Trophoblast cell (in vitro differentiated cells and primary cell): Measurements from ENCODE around the gene GABARAPL2. TPM values are rescaled to one million over a fixed set of nuclear protein-coding genes. Genes with fewer than 3 reads are reported as not detected.

Source experiments
- DNase-seq, 2 donors: peaks; one replicate each; pipeline ENCODE4 v3.0.0-alpha.2; 2016
- H2AFZ ChIP-seq: 2 replicates; pipeline ENCODE4 v1.6.1; 2013; ENCODE audit warnings: low read length, moderate library complexity, mild to moderate bottlenecking; ENCODE audit not compliant: insufficient read depth, poor library complexity
- H2AK5ac ChIP-seq: 2 replicates; pipeline ENCODE4 v1.6.1; 2013; ENCODE audit warnings: mild to moderate bottlenecking, low read length
- H2BK120ac ChIP-seq: 2 replicates; pipeline ENCODE4 v1.6.1; 2013; ENCODE audit warnings: low read length, mild to moderate bottlenecking, moderate library complexity; ENCODE audit not compliant: insufficient read depth, poor library complexity
- H2BK12ac ChIP-seq: 2 replicates; pipeline ENCODE4 v1.6.1; 2013; ENCODE audit warnings: mild to moderate bottlenecking, low read length, moderate library complexity
- H2BK5ac ChIP-seq: 2 replicates; pipeline ENCODE4 v1.6.1; 2013; ENCODE audit warnings: low read length, low read depth, moderate library complexity, mild to moderate bottlenecking; ENCODE audit not compliant: poor library complexity
- H3K14ac ChIP-seq: 2 replicates; pipeline ENCODE4 v1.6.1; 2013; ENCODE audit warnings: mild to moderate bottlenecking, low read length
- H3K18ac ChIP-seq: 2 replicates; pipeline ENCODE4 v1.6.1; 2013; ENCODE audit warnings: mild to moderate bottlenecking, low read length
- H3K23ac ChIP-seq: 2 replicates; pipeline ENCODE4 v1.6.1; 2013; ENCODE audit warnings: low read length
- H3K27ac ChIP-seq: 2 replicates; pipeline ENCODE4 v1.5.1; 2013; ENCODE audit warnings: low read depth, mild to moderate bottlenecking, inconsistent platforms, low read length, moderate library complexity
- H3K27me3 ChIP-seq: 2 replicates; pipeline ENCODE4 v1.6.1; 2013; ENCODE audit warnings: inconsistent platforms, mild to moderate bottlenecking, low read length, moderate library complexity; ENCODE audit not compliant: insufficient read depth
- H3K36me3 ChIP-seq, 2 experiments: 1 replicate in 1 of 2; 2 replicates in 1 of 2; pipeline ENCODE4 v1.6.1; 2013; ENCODE audit warnings: low read length in 2 of 2, mild to moderate bottlenecking in 2 of 2, moderate library complexity in 1 of 2; ENCODE audit not compliant: insufficient read depth in 2 of 2, control insufficient read depth in 1 of 2
- H3K4ac ChIP-seq: 2 replicates; pipeline ENCODE4 v1.6.1; 2013; ENCODE audit warnings: low read depth, mild to moderate bottlenecking, low read length, moderate library complexity
- H3K4me1 ChIP-seq, 2 experiments: 1 replicate in 1 of 2; 2 replicates in 1 of 2; pipeline ENCODE4 v1.6.1; 2013; ENCODE audit warnings: low read length in 2 of 2, mild to moderate bottlenecking in 2 of 2, moderate library complexity in 1 of 2; ENCODE audit not compliant: insufficient read depth in 2 of 2, control insufficient read depth in 1 of 2
- H3K4me2 ChIP-seq: 2 replicates; pipeline ENCODE4 v1.6.1; 2013; ENCODE audit warnings: inconsistent platforms, mild to moderate bottlenecking, low read length, moderate library complexity
- H3K4me3 ChIP-seq: 2 replicates; pipeline ENCODE4 v1.5.1; 2013; ENCODE audit warnings: mild to moderate bottlenecking, low read depth, low read length, inconsistent platforms
- H3K79me1 ChIP-seq: one replicate; pipeline ENCODE4 v1.6.1; 2013; ENCODE audit warnings: low read length
- H3K79me2 ChIP-seq: 2 replicates; pipeline ENCODE4 v1.6.1; 2013; ENCODE audit warnings: low read length, mild to moderate bottlenecking; ENCODE audit not compliant: control insufficient read depth, insufficient read depth, poor library complexity
- H3K9ac ChIP-seq: 2 replicates; pipeline ENCODE4 v1.6.1; 2013; ENCODE audit warnings: mild to moderate bottlenecking, low read length
- H3K9me3 ChIP-seq: 2 replicates; pipeline ENCODE4 v1.6.1; 2013; ENCODE audit warnings: low read depth, mild to moderate bottlenecking, control low read depth, inconsistent platforms, low read length; ENCODE audit not compliant: insufficient read depth
- H4K12ac ChIP-seq: 2 replicates; pipeline ENCODE4 v1.6.1; 2013; ENCODE audit warnings: low read depth, mild to moderate bottlenecking, low read length, moderate library complexity
- H4K8ac ChIP-seq: 2 replicates; pipeline ENCODE4 v1.6.1; 2013; ENCODE audit warnings: low read depth, mild to moderate bottlenecking, low read length, moderate library complexity
- H4K91ac ChIP-seq: one replicate; pipeline ENCODE4 v1.6.1; 2013; ENCODE audit warnings: low read depth, mild to moderate bottlenecking, low read length, moderate library complexity
- WGBS: extraction: QIAGEN DNeasy Blood & Tissue Kit; methylation state at CpG from one replicate; pipeline ENCODE4 v1.1.7; 2013; ENCODE audit warnings: missing lambda C conversion rate; ENCODE audit not compliant: insufficient read length, insufficient coverage; ENCODE audit errors: extremely low coverage; 5-methylcytosine and 5-hydroxymethylcytosine counted together
- polyA plus RNA-seq: library from polyadenylated mRNA; stranded (reverse); fragments of 200-250 nt; gene quantifications from 2 replicates; pipeline ENCODE4 v1.2.3, GENCODE V29; 2013

GABARAPL2 gene
- polyA plus RNA-seq, result 79.2 and 79.9 TPM in 2 replicates

- H2AK5ac ChIP-seq, result peak within 1 kb of the TSS; percentile 42
- peak within 1 kb of the TSS; percentile 65 for H2BK120ac ChIP-seq
- H3K18ac ChIP-seq, result peak within 1 kb of the TSS; percentile 85
- H4K12ac ChIP-seq, result peak within 1 kb of the TSS; percentile 54
- H3K4me3 ChIP-seq, result peak within 1 kb of the TSS; percentile 100
- H3K79me2 ChIP-seq, result peaks cover 8% of the 10 kb centered on the region
- peak within 1 kb of the TSS; percentile 83 for H3K14ac ChIP-seq
- H4K91ac ChIP-seq, result peak within 1 kb of the TSS; percentile 86
- peak within 1 kb of the TSS; percentile 95 for H3K4me2 ChIP-seq
- peak within 1 kb of the TSS; percentile 82 for H2BK5ac ChIP-seq
- H2AFZ ChIP-seq, result peak within 1 kb of the TSS; percentile 90
- H3K79me1 ChIP-seq, result peaks cover 7% of the 10 kb centered on the region
- peak within 1 kb of the TSS; percentile 41 for H2BK12ac ChIP-seq
- peak within 1 kb of the TSS; percentile 93 for H3K9ac ChIP-seq
- H3K36me3 ChIP-seq, result peaks cover 16 to 29% of the 10 kb centered on the region in 2 experiments
- H4K8ac ChIP-seq, result peak within 1 kb of the TSS; percentile 85
- H3K9me3 ChIP-seq, result no peaks in the 10 kb centered on the region
- no CpG with 5 or more reads among the region's 69 CpGs for WGBS
- no peak within 1 kb of the TSS for H3K23ac ChIP-seq
- peak within 1 kb of the TSS; percentile 93 for H3K4ac ChIP-seq
- peak within 1 kb of the TSS; percentile 32 for H3K27ac ChIP-seq
- no peaks in the 10 kb centered on the region for H3K27me3 ChIP-seq
- DNase-seq, result peak; percentile 89 to 92
- peaks cover 7 to 11% of the 10 kb centered on the region in 2 experiments for H3K4me1 ChIP-seq
Observed at GRCh38 chr16:75566040-75566757, at the start of gene GABARAPL2. Gene GABARAPL2, plus strand, starts transcription at chr16:75566379. Its CDS starts 108 bp downstream, at chr16:75566487.

GRCh38 chr16:75519175-75519574 is 47.0 kb upstream of the GABARAPL2 start:
- H3K36me3 ChIP-seq, result no peaks in the 10 kb centered on the region

GRCh38 chr16:75526032-75526790 is 40.0 kb upstream of the GABARAPL2 start:
- Histone ChIP-seq H2BK120ac (no peak overlapping the region), H2BK12ac (no peak overlapping the region), H2AFZ (no peak overlapping the region), H3K9ac (no peak overlapping the region), H3K4me2 (no peak overlapping the region), H3K4ac (no peak overlapping the region), H3K79me2 (no peaks in the 10 kb centered on the region), H3K9me3 (peaks cover 4% of the 10 kb centered on the region), H2BK5ac (no peak overlapping the region), H3K14ac (no peak overlapping the region), H3K18ac (no peak overlapping the region), H3K4me1 (no peaks in the 10 kb centered on the region), H2AK5ac (no peak overlapping the region), H3K36me3 (no peaks in the 10 kb centered on the region), H3K23ac (no peak overlapping the region), H4K12ac (no peak overlapping the region), H3K4me3 (peak overlapping the region; percentile 25), H4K91ac (no peak overlapping the region), H3K79me1 (no peaks in the 10 kb centered on the region), H4K8ac (no peak overlapping the region), H3K27me3 (no peaks in the 10 kb centered on the region), H3K27ac (no peak overlapping the region)
- no peak for DNase-seq
- no CpG with 5 or more reads among the region's 5 CpGs for WGBS

More at GRCh38 chr16:75519175-75519574, 47.0 kb upstream of the GABARAPL2 start:
- H3K79me1 ChIP-seq, result peaks cover 6% of the 10 kb centered on the region
- peaks cover 0 to 5% of the 10 kb centered on the region in 2 experiments for H3K4me1 ChIP-seq
- no peaks in the 10 kb centered on the region for H3K27me3 ChIP-seq
- no peak overlapping the region for H3K23ac ChIP-seq
- no CpG with 5 or more reads among the region's 6 CpGs for WGBS
- H2BK12ac ChIP-seq, result no peak overlapping the region
- no peak overlapping the region for H2BK120ac ChIP-seq
- no peak overlapping the region for H3K14ac ChIP-seq
- no peak overlapping the region for H3K18ac ChIP-seq
- peaks cover 7% of the 10 kb centered on the region for H3K79me2 ChIP-seq
- no peak overlapping the region for H4K8ac ChIP-seq
- no peak overlapping the region for H4K12ac ChIP-seq
- H2AFZ ChIP-seq, result no peak overlapping the region
- no peak overlapping the region for H4K91ac ChIP-seq
- no peak for DNase-seq
- no peak overlapping the region for H3K4me3 ChIP-seq
- no peak overlapping the region for H3K27ac ChIP-seq
- H2BK5ac ChIP-seq, result no peak overlapping the region
- no peak overlapping the region for H2AK5ac ChIP-seq
- H3K4ac ChIP-seq, result no peak overlapping the region
- H3K9me3 ChIP-seq, result no peaks in the 10 kb centered on the region
- H3K9ac ChIP-seq, result no peak overlapping the region
- no peak overlapping the region for H3K4me2 ChIP-seq

GRCh38 chr16:75527825-75528299 is 38.3 kb upstream of the GABARAPL2 start:
- no peak overlapping the region for H2BK120ac ChIP-seq
- DNase-seq, result no peak
- no peak overlapping the region for H4K12ac ChIP-seq
- H3K4me3 ChIP-seq, result no peak overlapping the region
- no peak overlapping the region for H3K9ac ChIP-seq
- H2BK12ac ChIP-seq, result no peak overlapping the region
- no peak overlapping the region for H3K14ac ChIP-seq
- no peaks in the 10 kb centered on the region for H3K79me1 ChIP-seq
- H4K8ac ChIP-seq, result no peak overlapping the region
- no peak overlapping the region for H2AK5ac ChIP-seq
- H3K36me3 ChIP-seq, result no peaks in the 10 kb centered on the region
- H3K18ac ChIP-seq, result no peak overlapping the region
- H2BK5ac ChIP-seq, result no peak overlapping the region
- H3K4me2 ChIP-seq, result no peak overlapping the region
- H4K91ac ChIP-seq, result no peak overlapping the region
- no peak overlapping the region for H2AFZ ChIP-seq
- no CpG with 5 or more reads among the region's 5 CpGs for WGBS
- H3K9me3 ChIP-seq, result peaks cover 4% of the 10 kb centered on the region
- H3K23ac ChIP-seq, result no peak overlapping the region
- H3K27me3 ChIP-seq, result no peaks in the 10 kb centered on the region
- H3K4ac ChIP-seq, result no peak overlapping the region
- no peaks in the 10 kb centered on the region for H3K79me2 ChIP-seq
- no peaks in the 10 kb centered on the region for H3K4me1 ChIP-seq
- no peak overlapping the region for H3K27ac ChIP-seq
